Pancreas (tissue), 10 donors: ENCODE measurements around the gene DOCK10. TPM values are rescaled to one million over a fixed set of nuclear protein-coding genes. Genes with fewer than 3 reads are reported as not detected.

Source experiments
- ATAC-seq, 4 donors: fragments of 200-7000 bp; cut with Tn5 transposase; one replicate each; pipeline versions ENCODE4 v1.8.0 to v1.9.1; 2020; ENCODE audit warnings: mild to moderate bottlenecking in 4 of 4, moderate library complexity in 4 of 4
- DNase-seq, 6 donors: peaks; one replicate each; pipeline ENCODE4 v3.0.0-alpha.2; 2020
- FAIRE-seq: peaks from 2 replicates; lab custom pipeline; 2012; peaks lifted over from hg19 to GRCh38; lab: Jason Lieb, UNC
- H3K27ac ChIP-seq, 4 donors: fragments of 200-600 bp; sonication (generic); 1 replicate in 3 of 4; 2 replicates in 1 of 4; pipeline versions ENCODE4 v1.5.0 to v1.8.0; 2020
- H3K27me3 ChIP-seq, 4 donors: fragments of 200-600 bp; one replicate each; pipeline ENCODE4 v1.8.0; 2021
- H3K36me3 ChIP-seq, 3 donors: fragments of 200-600 bp; sonication (generic) in 1 of 3; one replicate each; pipeline versions ENCODE4 v1.5.0 to v1.8.0; 2020 to 2021
- H3K4me1 ChIP-seq, 3 donors: fragments of 200-600 bp; one replicate each; pipeline ENCODE4 v1.8.0; 2021
- H3K4me3 ChIP-seq, 4 donors: fragments of 200-600 bp; sonication (generic) in 2 of 4; one replicate each; pipeline versions ENCODE4 v1.5.0 to v1.8.0; 2020 to 2021
- H3K9me3 ChIP-seq, 4 donors: fragments of 200-600 bp; one replicate each; pipeline ENCODE4 v1.8.0; 2021
- CTCF ChIP-seq, 4 donors: fragments of 200-600 bp; sonication (generic) in 3 of 4; IDR thresholded peaks; one replicate each; pipeline versions ENCODE4 v1.5.0 to v1.8.0; 2021; ENCODE audit warnings: antibody characterized with exemption in 4 of 4
- WGBS, 2 donors: extraction: QIAGEN DNeasy Blood & Tissue Kit; methylation state at CpG; one replicate each; pipeline ENCODE4 v1.1.7; 2013; 5-methylcytosine and 5-hydroxymethylcytosine counted together
- intact Hi-C, 3 donors: fragments of 100-400 bp; cut with DNase I; formaldehyde crosslinking; loops; one replicate each; pipeline versions ENCODE4 v1.11.1 to v1.14.2; 2022
- polyA plus RNA-seq, 2 donors: library from polyadenylated mRNA; stranded (reverse); fragments of 200-250 nt; gene quantifications; one replicate each; pipeline ENCODE4 v1.2.3, GENCODE V29; 2013
- total RNA-seq, 6 donors: library from RNA; stranded (reverse); fragmentation: NEBNext Ultra II Directional in 4 of 6; extraction: Animal tissue kit (Norgen Biotek cat#: 25700) in 4 of 6; gene quantifications; one replicate each; pipeline versions ENCODE4 v1.2.1 to v1.2.4, GENCODE V29; 2021 to 2023
- donor health status: healthy with polysubstance abuse.
- donor health status: DM: no; HTN: no; CAD: no; lungs with moderate emphysema.
- donor health status: DM: no; HTN: no; CAD: no.
- donor health status: control.
- donor health status: control.
- donor health status: Bipolar disorder and iron deficiency.
- donor health status: DM: yes; HTN: yes; CAD: no.
- donor health status: DM: no; HTN: no; CAD: no.
- donor health status: DM: no; HTN: no; CAD: no.
- donor health status: DM: yes; HTN: yes; CAD: no.

DOCK10 gene
- total and polyA plus RNA-seq, 8 donors, result 0.95 to 16.3 (median 2.7) TPM

GRCh38 chr2:225040142-225040541 is 2.1 kb downstream of the DOCK10 start:
- no peak for TF ChIP-seq CTCF (IDR thresholded peaks at IDR 0.05)
- FAIRE-seq, result no peak
- H3K9me3 ChIP-seq, result no peaks in the 10 kb centered on the region
- no peak for DNase-seq
- WGBS, 2 donors, result 48 to 65% methylated on average over 5 of the region's 5 CpGs
- peaks cover 0 to 3% (median 0%) of the 10 kb centered on the region in 3 donors for H3K4me1 ChIP-seq
- intact Hi-C loops, result no loop called here
- no peaks in the 10 kb centered on the region for H3K36me3 ChIP-seq
- ATAC-seq, result no peak
- peaks cover 0 to 3% (median 0%) of the 10 kb centered on the region in 4 donors for H3K27me3 ChIP-seq
- no peak overlapping the region for H3K27ac ChIP-seq
- no peak overlapping the region for H3K4me3 ChIP-seq

GRCh38 chr2:225038231-225038523 is 4.1 kb downstream of the DOCK10 start:
- intact Hi-C loops, result no loop called here
- no peak for ATAC-seq
- TF ChIP-seq CTCF (IDR thresholded peaks at IDR 0.05), result no peak
- no peak overlapping the region for H3K27ac ChIP-seq
- H3K4me3 ChIP-seq, result no peak overlapping the region
- no peak for DNase-seq
- no peaks in the 10 kb centered on the region for H3K9me3 ChIP-seq
- peaks cover 0 to 3% (median 0%) of the 10 kb centered on the region in 3 donors for H3K4me1 ChIP-seq
- no peaks in the 10 kb centered on the region for H3K36me3 ChIP-seq
- FAIRE-seq, result no peak
- peaks cover 0 to 3% (median 0%) of the 10 kb centered on the region in 4 donors for H3K27me3 ChIP-seq
- WGBS, 2 donors, result 80 to 81% methylated on average over 3 of the region's 3 CpGs

GRCh38 chr2:225037415-225038230 is 4.6 kb downstream of the DOCK10 start:
- FAIRE-seq (no peak), ATAC-seq (no peak), DNase-seq (no peak)
- WGBS, 2 donors, result 47 to 58% methylated on average over 5 of the region's 5 CpGs
- Histone ChIP-seq H3K27ac (no peak overlapping the region), H3K27me3 (peaks cover 0 to 3% (median 0%) of the 10 kb centered on the region in 4 donors), H3K36me3 (no peaks in the 10 kb centered on the region), H3K4me3 (no peak overlapping the region), H3K4me1 (peaks cover 0 to 3% (median 3%) of the 10 kb centered on the region in 3 donors), H3K9me3 (no peaks in the 10 kb centered on the region)
- intact Hi-C loops, result no loop called here
- TF ChIP-seq CTCF (IDR thresholded peaks at IDR 0.05), result no peak

GRCh38 chr2:225036431-225036830 is 5.8 kb downstream of the DOCK10 start:
- Histone ChIP-seq H3K27me3 (no peaks in the 10 kb centered on the region), H3K9me3 (no peaks in the 10 kb centered on the region), H3K36me3 (no peaks in the 10 kb centered on the region), H3K27ac (no peak overlapping the region), H3K4me1 (peaks cover 0 to 5% (median under 1%) of the 10 kb centered on the region in 3 donors), H3K4me3 (no peak overlapping the region)
- intact Hi-C loops, result no loop called here
- 70 to 78% methylated on average over 1 of the region's 1 CpG for WGBS, 2 donors
- TF ChIP-seq CTCF (IDR thresholded peaks at IDR 0.05), result no peak
- no peak for ATAC-seq
- no peak for FAIRE-seq
- DNase-seq, result no peak
